ENCODE data around the gene MMP27.

Gene MMP27

DNA sequence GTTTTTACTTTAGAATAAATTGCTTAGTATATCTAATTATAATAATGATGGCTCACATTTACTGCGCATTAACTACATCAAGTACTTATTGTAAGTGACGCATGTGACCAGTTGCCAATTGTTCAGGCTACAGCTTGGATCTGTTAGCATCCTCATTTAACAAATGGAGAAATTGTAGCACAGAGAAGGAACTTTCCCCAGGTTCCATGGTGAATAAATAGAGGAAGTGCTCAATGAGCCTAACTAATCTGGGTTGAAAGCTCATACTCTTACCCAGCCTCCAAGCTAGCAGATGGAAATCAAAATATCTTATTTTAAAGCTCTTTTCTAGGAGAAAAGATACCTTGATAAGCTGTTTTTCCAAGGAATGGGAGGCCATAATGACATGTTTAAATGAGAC, 19.8 kb downstream of the MMP27 start:
- Histone ChIP-seq H3K4me3 (ENCODE audit: low read length) (no peak overlapping the region), H3F3A (ENCODE audit: control insufficient read depth, insufficient read depth) (no peaks in the 10 kb centered on the region), H3K36me3 (ENCODE audit: control insufficient read depth, low read length) (no peaks in the 10 kb centered on the region), H3K27ac (ENCODE audit: low read depth, low read length) (no peak overlapping the region), H3K9me2 (replicated peaks; ENCODE audit: control insufficient read depth, low read length) (no peaks in the 10 kb centered on the region), H3K9me3 (ENCODE audit: control insufficient read depth, insufficient read depth, low read length) (no peaks in the 10 kb centered on the region), H3K79me2 (ENCODE audit: control insufficient read depth, low read length) (no peaks in the 10 kb centered on the region), H3K27me3 (ENCODE audit: control insufficient read depth, low read length) (peaks cover 2% of the 10 kb centered on the region; the same call in 1 of the 2 replicates), H3K4me2 (ENCODE audit: low read length) (no peak overlapping the region), H4K20me1 (ENCODE audit: control insufficient read depth, insufficient read depth, low read depth, low read length) (no peaks in the 10 kb centered on the region), H3K4me1 (ENCODE audit: control insufficient read depth, low read length) (no peaks in the 10 kb centered on the region)
- TF ChIP-seq EZH2phosphoT487 (IDR thresholded peaks at IDR 0.05; ENCODE audit: borderline replicate concordance, low read length), result no peak
- TF ChIP-seq, protein P1, sequence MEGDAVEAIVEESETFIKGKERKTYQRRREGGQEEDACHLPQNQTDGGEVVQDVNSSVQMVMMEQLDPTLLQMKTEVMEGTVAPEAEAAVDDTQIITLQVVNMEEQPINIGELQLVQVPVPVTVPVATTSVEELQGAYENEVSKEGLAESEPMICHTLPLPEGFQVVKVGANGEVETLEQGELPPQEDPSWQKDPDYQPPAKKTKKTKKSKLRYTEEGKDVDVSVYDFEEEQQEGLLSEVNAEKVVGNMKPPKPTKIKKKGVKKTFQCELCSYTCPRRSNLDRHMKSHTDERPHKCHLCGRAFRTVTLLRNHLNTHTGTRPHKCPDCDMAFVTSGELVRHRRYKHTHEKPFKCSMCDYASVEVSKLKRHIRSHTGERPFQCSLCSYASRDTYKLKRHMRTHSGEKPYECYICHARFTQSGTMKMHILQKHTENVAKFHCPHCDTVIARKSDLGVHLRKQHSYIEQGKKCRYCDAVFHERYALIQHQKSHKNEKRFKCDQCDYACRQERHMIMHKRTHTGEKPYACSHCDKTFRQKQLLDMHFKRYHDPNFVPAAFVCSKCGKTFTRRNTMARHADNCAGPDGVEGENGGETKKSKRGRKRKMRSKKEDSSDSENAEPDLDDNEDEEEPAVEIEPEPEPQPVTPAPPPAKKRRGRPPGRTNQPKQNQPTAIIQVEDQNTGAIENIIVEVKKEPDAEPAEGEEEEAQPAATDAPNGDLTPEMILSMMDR (IDR thresholded peaks at IDR 0.05; ENCODE audit: low read depth, low read length, poor library complexity, severe bottlenecking), result no peak

DNA sequence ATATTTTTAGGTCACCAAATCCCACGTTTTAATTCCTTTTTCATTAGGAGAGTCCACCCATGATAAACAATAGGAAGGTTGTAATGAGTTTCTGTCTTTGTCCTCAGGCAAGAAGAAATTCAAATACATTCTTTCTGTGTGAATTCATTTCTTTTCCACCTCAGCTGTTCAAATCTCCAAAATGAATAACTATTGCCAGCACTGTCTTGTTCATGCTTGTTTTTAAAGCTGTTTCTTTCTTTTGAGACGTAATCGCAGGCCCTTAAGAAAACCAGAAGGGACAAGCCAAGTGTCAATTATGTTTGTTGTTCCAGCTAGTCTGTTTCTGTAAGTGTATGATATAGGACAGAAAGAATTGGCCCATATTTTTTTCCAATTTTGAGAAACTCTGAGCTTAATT, 20.2 kb downstream of the MMP27 start:
- Histone ChIP-seq H3K27ac (ENCODE audit: low read depth, low read length) (no peak overlapping the region), H3K4me2 (ENCODE audit: low read length) (no peak overlapping the region), H3K79me2 (ENCODE audit: control insufficient read depth, low read length) (no peaks in the 10 kb centered on the region), H3K36me3 (ENCODE audit: control insufficient read depth, low read length) (no peaks in the 10 kb centered on the region), H3K27me3 (ENCODE audit: control insufficient read depth, low read length) (no peaks in the 10 kb centered on the region; the same call in 1 of the 2 replicates), H3K9me3 (ENCODE audit: control insufficient read depth, insufficient read depth, low read length) (no peaks in the 10 kb centered on the region), H3K9me2 (replicated peaks; ENCODE audit: control insufficient read depth, low read length) (no peaks in the 10 kb centered on the region), H3K4me1 (ENCODE audit: control insufficient read depth, low read length) (no peaks in the 10 kb centered on the region), H3K4me3 (ENCODE audit: low read length) (no peak overlapping the region), H3F3A (ENCODE audit: control insufficient read depth, insufficient read depth) (no peaks in the 10 kb centered on the region), H4K20me1 (ENCODE audit: control insufficient read depth, insufficient read depth, low read depth, low read length) (no peaks in the 10 kb centered on the region)
- TF ChIP-seq EZH2phosphoT487 (IDR thresholded peaks at IDR 0.05; ENCODE audit: borderline replicate concordance, low read length), result no peak
- TF ChIP-seq, protein P1 (IDR thresholded peaks at IDR 0.05; ENCODE audit: low read depth, low read length, poor library complexity, severe bottlenecking), result no peak

DNA sequence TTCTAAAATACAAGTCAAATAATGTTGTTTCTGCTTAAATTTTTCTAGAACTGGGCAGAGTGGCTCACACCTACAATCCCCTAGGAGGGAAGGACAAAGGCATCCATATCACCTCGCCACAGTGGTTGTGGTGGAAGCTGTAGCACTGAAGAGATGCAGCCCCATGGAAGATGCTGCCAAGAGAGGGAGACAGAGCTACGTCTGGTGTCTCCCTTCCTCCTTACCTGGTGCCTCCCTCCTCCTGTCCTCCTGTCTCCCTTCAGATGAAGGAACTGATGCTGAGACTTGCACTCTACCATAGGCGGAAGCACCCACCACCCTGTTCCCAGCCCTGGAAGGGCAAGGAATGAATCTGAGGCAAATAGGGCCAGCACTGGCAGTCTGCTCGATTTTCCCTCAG, 22.3 kb downstream of the MMP27 start:
- Histone ChIP-seq H4K20me1 (ENCODE audit: control insufficient read depth, insufficient read depth, low read depth, low read length) (no peaks in the 10 kb centered on the region), H3K4me2 (ENCODE audit: low read length) (no peak overlapping the region), H3K36me3 (ENCODE audit: control insufficient read depth, low read length) (no peaks in the 10 kb centered on the region), H3K9me3 (ENCODE audit: control insufficient read depth, insufficient read depth, low read length) (no peaks in the 10 kb centered on the region), H3K9me2 (replicated peaks; ENCODE audit: control insufficient read depth, low read length) (no peaks in the 10 kb centered on the region), H3K27me3 (ENCODE audit: control insufficient read depth, low read length) (no peaks in the 10 kb centered on the region; the same call in 1 of the 2 replicates), H3K79me2 (ENCODE audit: control insufficient read depth, low read length) (no peaks in the 10 kb centered on the region), H3K4me3 (ENCODE audit: low read length) (no peak overlapping the region), H3K4me1 (ENCODE audit: control insufficient read depth, low read length) (no peaks in the 10 kb centered on the region), H3F3A (ENCODE audit: control insufficient read depth, insufficient read depth) (no peaks in the 10 kb centered on the region), H3K27ac (ENCODE audit: low read depth, low read length) (no peak overlapping the region)
- no peak for TF ChIP-seq EZH2phosphoT487 (IDR thresholded peaks at IDR 0.05; ENCODE audit: borderline replicate concordance, low read length)
- TF ChIP-seq, protein P1 (IDR thresholded peaks at IDR 0.05; ENCODE audit: low read depth, low read length, poor library complexity, severe bottlenecking), result no peak

All from DOHH2 (cell line).